Kidney epithelial cell (primary cell): ENCODE data around the gene TSPAN5. TPM values are rescaled to one million over a fixed set of nuclear protein-coding genes. Genes with fewer than 3 reads are reported as not detected.
"Not testable (repeated sequence)": the region's sequence is repeated elsewhere in the genome, so short reads cannot be mapped to it uniquely, and the experiment has no call there.

Experiments used
- DNase-seq: peaks from one replicate; pipeline ENCODE4 v3.0.0-alpha.2; 2010; ENCODE audit warnings: low read depth
- H3K27me3 ChIP-seq: 2 replicates; pipeline ENCODE4 v1.6.0; 2011; ENCODE audit warnings: low read length; ENCODE audit not compliant: control insufficient read depth, insufficient read depth
- H3K36me3 ChIP-seq: 2 replicates; pipeline ENCODE4 v1.5.1; 2011; ENCODE audit warnings: low read length; ENCODE audit not compliant: control insufficient read depth, insufficient read depth
- H3K4me3 ChIP-seq: 2 replicates; pipeline ENCODE4 v1.5.1; 2011; ENCODE audit warnings: low read depth, mild to moderate bottlenecking, control low read depth, low read length
- total RNA-seq: library from RNA; depleted of rRNA; stranded (reverse); fragments of >200 nt; gene quantifications from 2 replicates; pipeline ENCODE4 v1.2.3, GENCODE V29; 2015
- TF ChIP-seq, protein P1 (sequence below): IDR thresholded peaks from 2 replicates; pipeline ENCODE4 v1.5.1; 2011; ENCODE audit warnings: mild to moderate bottlenecking, moderate library complexity, low read length, control low read depth, inconsistent platforms; ENCODE audit not compliant: insufficient read depth, poor library complexity, severe bottlenecking

Gene TSPAN5
- total RNA-seq, 1 donor from 2014 or later: 20.5 TPM

DNA sequence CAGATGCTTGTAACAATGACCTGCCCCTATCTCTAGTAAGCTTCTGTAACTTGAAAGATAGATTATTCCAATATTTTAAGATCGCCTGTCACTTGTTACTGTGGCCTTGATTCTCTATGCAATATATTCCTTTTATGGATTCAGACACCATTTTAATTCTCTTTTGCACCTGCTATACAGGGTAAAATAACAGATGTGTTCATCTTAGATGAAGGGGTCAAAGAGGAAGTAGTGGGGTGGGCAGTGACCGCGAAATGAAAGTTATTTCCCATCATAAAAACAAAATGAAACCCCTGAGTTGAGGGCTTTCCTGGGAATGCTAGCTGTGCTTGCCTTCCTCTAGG is 175.9 kb downstream of the TSPAN5 start:
- TF ChIP-seq, protein P1, sequence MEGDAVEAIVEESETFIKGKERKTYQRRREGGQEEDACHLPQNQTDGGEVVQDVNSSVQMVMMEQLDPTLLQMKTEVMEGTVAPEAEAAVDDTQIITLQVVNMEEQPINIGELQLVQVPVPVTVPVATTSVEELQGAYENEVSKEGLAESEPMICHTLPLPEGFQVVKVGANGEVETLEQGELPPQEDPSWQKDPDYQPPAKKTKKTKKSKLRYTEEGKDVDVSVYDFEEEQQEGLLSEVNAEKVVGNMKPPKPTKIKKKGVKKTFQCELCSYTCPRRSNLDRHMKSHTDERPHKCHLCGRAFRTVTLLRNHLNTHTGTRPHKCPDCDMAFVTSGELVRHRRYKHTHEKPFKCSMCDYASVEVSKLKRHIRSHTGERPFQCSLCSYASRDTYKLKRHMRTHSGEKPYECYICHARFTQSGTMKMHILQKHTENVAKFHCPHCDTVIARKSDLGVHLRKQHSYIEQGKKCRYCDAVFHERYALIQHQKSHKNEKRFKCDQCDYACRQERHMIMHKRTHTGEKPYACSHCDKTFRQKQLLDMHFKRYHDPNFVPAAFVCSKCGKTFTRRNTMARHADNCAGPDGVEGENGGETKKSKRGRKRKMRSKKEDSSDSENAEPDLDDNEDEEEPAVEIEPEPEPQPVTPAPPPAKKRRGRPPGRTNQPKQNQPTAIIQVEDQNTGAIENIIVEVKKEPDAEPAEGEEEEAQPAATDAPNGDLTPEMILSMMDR: no peak
- H3K4me3 ChIP-seq: no peak overlapping the region
- H3K27me3 ChIP-seq: no peaks in the 10 kb centered on the region
- no peak for DNase-seq
- H3K36me3 ChIP-seq: no peaks in the 10 kb centered on the region

- TF ChIP-seq, protein P1: no peak
These were observed 177.2 kb downstream of the TSPAN5 start for GRCh38 chr4:98481167-98481566.

DNA sequence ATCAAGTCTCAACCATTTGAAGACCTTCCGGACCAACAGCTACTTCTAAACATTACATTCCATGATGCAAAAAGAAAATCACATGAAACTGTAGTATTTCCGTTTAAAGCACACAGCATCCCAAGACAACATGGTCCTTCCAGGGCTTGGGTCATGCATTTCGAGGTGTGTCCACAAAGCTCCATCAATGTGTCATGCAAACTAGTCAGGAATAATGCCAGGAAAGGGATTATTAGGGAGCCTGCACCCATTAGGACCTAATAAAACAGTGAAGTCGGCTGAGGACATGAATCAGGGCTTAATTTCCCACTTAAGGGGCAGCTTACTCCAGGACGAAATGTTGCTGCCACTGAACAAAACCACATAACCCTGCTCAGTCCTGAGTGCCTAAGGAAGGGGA is 177.9 kb downstream of the TSPAN5 start:
- TF ChIP-seq, protein P1: no peak
- no peak for DNase-seq
- H3K36me3 ChIP-seq: no peaks in the 10 kb centered on the region
- H3K4me3 ChIP-seq: no peak overlapping the region
- no peaks in the 10 kb centered on the region for H3K27me3 ChIP-seq

More at GRCh38 chr4:98481167-98481566, 177.2 kb downstream of the TSPAN5 start:
- no peaks in the 10 kb centered on the region for H3K27me3 ChIP-seq
- H3K4me3 ChIP-seq: no peak overlapping the region
- H3K36me3 ChIP-seq: no peaks in the 10 kb centered on the region
- no peak for DNase-seq

GRCh38 chr4:98479590-98479989 is 178.8 kb downstream of the TSPAN5 start:
- H3K36me3 ChIP-seq, H3K27me3 ChIP-seq, DNase-seq, H3K4me3 ChIP-seq: not testable (repeated sequence)

DNA sequence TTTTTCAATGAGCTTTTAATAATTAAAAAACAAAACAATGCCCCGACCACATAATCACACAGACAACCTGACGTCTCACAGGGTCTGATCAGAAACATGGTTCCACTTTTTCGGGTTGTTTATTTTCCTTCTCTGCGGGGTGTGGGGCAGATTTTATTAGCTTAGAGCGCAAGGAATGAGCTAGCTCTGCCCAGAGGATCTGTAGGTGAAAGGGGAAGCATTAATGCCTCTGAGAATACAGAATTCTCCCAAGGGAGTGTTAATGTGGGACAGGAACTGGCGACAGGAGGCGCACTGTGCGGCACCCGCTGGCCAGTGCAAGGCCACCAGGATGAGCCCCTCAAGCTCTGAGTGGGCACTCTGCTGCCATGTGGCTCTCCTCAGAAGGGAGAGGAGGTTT is 181.5 kb downstream of the TSPAN5 start:
- Histone ChIP-seq H3K4me3 (no peak overlapping the region), H3K36me3 (no peaks in the 10 kb centered on the region), H3K27me3 (no peaks in the 10 kb centered on the region)
- no peak for DNase-seq
- TF ChIP-seq, protein P1: no peak

GRCh38 chr4:98474408-98474844 is 184.0 kb downstream of the TSPAN5 start:
- no peaks in the 10 kb centered on the region for H3K27me3 ChIP-seq
- TF ChIP-seq, protein P1: no peak
- no peak overlapping the region for H3K4me3 ChIP-seq
- DNase-seq: peak; percentile 56
- no peaks in the 10 kb centered on the region for H3K36me3 ChIP-seq
